Stimulated activated CD8-positive, alpha-beta memory T cell treated with anti-CD3 and anti-CD28 coated beads, Interleukin-15, amount 100 ng/mL, for 4 hours (primary cell): ENCODE data around the gene CD69.
"Not testable (repeated sequence)": the region's sequence is repeated elsewhere in the genome, so short reads cannot be mapped to it uniquely, and the experiment has no call there.

ENCODE experiments used
- DNase-seq, 2 donors: peaks; one replicate each; pipeline ENCODE4 v3.0.0-alpha.2; 2020; ENCODE audit warnings: low read depth in 2 of 2

CD69 gene

DNA sequence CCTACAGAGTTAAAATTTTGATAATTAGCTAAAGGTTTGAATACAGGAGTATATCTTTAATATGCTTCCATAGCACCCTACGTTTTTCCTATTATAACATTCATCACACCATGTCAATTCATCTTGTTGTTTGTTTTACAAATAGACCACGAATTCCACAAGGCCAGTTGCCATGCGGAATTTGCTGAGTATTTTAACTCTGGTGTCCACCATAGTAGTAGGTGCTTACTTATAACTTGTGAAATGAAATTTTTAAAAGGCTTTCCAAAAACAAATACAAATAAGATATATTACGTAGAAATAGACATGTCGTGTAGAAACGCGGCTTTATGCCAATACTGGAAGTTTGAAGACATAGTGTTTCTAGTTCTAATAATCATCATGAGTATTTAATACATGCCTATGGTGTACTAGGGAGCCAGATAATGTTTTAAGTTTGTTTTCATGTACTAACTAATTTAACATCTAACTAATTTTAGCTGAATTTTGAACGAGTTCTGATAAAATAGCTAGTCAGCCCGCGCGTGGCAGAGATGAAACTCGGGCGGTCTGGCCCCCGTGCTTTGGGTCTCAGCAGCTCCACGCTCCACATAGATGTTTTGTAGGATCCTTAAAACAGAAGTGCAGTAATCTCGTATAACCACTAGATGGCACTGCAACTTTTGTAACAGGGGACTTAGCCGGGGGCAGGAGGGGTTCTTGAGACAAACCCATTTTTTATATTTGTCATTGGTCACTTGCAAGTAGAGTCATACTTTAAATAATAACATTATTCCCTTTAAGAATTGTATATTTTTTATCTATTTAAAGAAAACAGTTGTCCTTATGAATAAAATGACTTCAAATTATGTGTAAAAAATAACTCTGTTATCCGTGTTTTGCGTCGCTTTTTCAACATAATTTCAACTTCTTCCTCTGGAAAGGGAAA is 10.2 kb downstream of the CD69 start:
- no peak for DNase-seq

DNA sequence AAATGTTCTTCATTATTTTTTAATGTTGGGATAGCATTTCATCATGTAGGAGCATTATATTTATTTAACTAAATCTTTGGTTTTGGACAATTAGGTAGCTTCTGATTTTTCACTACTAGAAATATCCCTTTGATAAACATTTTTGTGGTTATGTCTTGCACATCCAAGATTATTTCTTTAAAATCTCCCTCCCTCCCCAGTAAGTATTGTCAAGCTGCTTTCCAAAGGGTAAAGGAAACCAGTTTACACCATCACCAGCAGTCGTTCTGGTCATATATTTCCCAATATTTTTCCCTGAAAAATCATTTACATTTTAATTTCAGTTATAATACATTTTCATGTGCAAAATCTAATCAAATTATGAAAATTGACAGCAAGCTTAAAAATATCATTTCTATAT is 11.1 kb downstream of the CD69 start:
- DNase-seq = no peak

DNA sequence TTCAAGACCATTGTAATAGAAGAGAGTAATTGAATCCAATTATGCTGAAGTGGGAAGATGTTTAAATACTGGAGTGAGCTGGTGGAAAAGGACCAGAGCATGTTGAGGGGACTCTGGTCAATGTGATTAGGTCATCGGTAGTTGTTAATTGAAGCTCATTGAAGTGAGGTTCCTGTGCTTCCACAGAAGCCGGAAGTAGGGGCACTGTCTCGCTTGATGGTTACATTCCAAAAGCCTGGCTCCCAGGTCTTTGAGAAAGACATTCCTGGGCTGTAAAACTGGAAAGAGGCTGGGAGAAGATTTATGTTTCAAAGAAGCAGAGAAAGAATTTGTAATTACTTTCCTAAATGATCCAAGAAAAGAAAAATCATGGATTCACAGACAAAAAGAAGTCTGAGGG is 15.5 kb downstream of the CD69 start:
- DNase-seq = no peak

DNA sequence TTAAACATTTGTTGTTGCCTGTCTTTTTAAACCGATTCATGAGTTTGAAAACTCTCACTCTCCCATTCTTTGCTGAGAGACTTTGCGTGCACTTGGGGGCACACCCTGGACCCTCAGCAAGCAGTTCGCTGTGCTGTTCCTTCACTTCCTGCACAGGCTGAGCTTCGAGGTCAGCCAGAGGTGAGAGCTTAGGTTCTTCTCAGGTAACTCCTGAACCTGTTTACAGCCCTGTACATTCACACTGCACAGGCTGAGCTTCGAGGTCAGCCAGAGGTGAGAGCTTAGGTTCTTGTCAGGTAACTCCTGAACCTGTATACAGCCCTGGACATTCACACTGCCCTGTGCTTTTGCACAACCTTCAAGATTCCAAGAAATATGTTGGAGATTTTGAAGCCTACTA is 18.0 kb downstream of the CD69 start:
- DNase-seq = no peak

DNA sequence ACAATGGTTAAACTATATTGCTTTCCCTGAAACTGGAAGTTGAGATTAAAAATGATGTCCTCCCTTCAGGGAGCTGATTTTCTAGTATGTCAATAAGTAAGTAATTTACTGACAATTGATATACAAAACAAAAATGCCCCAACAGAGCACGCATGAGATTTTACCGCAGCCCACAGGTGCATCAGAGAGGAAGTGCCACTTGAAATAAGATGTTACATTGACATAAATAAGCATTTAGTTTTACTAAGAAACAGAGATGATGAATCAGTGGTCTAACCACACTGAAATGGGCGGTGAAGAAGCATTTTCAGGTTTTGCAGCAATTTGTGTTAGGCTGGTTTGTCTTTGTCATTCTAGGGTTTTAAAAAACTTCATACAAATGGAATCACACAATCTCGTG is 19.0 kb downstream of the CD69 start:
- peak in 1 of 2 donors; percentile 65 for DNase-seq

DNA sequence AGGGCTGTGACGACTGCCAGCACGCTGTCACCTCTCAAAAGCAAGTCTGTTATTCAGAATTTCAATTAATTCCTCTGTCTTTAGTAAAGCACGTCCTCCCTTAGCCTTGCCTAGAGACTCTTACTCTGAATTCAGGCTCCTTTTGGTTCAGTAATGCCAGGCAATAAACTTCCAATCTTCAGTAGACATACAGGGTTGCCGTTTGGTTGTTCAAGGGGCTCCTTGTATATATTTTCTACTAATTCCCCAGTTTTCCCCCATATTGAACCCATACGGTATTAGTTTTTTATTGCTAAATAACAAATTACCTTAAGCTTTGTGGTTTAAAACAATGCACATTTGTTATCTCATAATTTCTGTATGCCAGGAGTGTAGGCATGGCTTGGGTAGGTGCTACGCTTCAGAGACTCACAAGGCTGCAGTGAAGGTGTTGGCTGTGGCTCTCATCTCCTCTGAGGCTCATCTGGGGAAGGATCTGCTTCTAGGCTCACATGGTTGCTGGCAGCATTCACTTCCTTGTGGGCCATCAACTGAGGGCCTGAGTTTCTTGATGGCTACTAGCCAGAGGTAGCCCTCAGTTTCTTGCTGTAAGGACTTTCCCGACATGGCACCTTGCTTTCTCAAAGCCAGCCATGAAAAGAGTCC is 20.5 kb downstream of the CD69 start:
- DNase-seq = no peak

DNA sequence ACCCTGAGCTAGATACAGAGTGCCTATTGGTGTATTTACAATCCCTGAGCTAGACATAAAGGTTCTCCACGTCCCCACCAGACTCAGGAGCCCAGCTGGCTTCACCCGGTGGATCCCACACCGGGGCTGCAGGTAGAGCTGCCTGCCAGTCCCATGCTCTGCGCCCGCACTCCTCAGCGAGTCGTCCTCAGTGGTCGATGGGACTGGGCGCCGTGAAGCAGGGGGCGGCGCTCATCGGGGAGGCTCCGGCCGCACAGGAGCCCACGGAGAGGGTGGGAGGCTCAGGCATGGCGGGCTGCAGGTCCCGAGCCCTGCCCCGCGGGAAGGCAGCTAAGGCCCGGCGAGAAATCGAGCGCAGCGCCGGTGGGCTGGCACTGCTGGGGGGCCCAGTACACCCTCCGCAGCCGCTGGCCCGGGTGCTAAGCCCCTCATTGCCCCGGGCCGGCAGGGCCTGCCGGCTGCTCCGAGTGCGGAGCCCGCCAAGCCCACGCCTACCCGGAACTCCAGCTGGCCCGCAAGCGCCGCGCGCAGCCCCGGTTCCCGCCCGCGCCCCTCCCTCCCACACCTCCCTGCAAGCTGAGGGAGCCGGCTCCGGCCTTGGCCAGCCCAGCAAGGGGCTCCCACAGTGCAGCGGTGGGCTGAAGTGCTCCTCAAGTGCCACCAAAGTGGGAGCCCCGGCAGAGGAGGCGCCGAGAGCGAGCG is 21.1 kb downstream of the CD69 start:
- DNase-seq = not testable (repeated sequence)

DNA sequence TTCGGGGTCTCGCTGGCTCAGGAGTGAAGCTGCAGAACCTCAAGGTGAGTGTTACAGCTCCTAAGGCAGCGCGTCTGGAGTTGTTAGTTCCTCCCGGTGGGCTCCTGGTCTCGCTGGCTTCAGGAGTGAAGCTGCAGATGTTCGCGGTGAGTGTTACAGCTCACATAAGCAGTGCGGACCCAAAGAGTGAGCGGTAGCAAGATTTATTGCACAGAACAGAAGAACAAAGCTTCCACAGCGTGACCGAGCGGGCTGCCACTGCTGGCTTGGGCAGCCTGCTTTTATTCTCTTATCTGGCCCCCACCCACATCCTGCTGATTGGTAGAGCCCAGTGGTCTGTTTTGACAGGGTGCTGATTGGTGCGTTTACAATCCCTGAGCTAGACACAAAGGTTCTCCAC is 21.8 kb downstream of the CD69 start:
- DNase-seq = not testable (repeated sequence)

DNA sequence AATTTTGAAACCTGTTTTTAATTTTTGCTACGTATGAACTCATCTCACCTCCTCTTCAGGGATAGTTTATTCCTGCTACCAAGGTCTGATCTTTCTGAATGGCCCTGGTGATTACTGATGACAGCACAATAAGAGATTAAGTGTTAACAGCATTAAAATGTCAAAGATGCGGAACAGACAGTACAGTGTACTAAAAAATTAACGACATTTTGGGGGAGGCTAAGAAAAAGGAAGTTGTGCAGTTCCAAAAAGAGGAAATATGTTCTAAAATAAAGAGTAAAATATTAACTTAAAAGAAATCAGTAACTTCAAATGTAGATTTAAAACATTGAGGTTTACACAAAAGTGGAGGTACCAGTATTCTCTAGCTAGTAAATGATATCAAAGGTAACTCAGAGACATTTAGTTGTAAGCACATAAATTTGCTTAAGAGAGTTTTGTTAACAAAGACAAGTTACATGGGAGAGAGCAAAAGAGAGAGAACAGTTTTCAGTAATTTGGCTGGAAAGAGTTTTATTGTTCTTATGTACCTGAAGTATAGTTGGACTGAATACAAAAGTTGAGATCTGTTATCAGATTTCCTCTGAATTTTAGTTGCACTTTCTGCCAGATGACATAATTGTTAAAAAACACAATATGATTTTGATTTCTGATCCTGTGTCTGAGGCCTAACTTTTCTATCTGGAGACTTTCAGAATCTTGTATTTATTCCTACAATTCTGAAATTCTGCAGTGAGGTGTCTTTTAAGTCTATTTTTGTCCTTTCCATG is 23.6 kb downstream of the CD69 start:
- DNase-seq = no peak

DNA sequence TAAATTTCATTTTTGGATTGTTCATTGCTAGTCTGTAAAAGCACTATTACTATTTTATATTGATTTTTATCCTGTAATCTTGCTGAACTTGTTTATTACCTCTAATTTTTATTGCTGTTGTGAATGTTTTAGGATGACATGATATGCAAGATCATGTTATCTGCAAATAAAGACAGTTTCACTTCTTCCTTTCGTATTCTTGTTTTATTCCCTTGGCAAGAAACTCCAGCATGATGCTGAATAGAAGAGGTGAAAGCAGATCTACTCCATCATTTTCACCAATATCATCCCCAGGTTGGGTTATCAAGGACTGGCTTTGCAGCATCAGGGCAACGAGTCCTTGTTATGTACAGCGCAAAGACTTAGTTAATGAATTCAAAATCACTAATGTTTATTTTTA is 25.1 kb downstream of the CD69 start:
- no peak for DNase-seq

DNA sequence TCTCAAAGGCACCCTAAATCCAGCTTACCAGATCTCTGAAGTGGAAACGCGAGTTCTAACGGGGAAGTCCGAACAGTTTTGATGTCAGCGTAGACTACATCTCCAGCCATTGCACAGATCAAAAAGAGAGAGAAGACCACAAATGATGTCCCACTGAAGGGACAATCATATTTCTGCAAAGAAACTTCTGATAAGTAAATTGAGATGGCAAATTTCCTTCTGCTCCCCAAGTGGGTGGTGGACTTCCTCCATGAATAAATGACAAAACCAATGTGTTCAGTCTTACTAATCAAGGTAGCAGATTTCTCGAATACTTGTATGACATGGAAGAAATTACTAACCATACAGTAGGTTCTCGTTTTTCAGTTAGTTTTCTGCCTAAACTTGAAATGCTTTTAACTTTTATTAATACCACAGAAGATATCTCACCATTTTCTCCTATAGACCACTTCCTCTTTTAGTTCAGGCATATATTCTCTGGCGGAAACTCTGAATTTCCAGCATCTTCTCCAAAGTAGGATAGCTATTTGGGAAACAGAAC is 27.7 kb downstream of the CD69 start, which contains the start of gene CLECL1:
Gene CLECL1 (minus strand): TSS at position 177 of the 541 bp plus-strand sequence.
- DNase-seq = no peak

DNA sequence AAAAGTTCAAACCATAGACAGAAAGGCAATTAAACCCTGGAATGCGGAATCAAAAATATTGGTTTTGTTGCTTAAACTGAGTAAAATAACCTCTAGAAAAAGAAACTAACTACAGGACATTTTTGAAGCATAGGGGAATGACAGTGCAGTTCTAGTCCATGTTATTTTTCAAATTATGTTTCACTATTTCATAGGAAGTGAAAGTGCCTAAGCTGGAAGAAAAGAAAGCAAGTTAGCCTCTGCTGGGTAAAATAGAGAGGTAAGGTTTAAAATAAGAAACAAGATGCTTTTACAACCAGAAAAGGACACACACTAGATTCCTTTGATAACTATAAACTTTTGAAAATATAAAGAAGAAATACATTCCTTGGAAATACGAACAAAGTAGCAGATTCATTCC is 28.9 kb downstream of the CD69 start:
- no peak for DNase-seq

DNA sequence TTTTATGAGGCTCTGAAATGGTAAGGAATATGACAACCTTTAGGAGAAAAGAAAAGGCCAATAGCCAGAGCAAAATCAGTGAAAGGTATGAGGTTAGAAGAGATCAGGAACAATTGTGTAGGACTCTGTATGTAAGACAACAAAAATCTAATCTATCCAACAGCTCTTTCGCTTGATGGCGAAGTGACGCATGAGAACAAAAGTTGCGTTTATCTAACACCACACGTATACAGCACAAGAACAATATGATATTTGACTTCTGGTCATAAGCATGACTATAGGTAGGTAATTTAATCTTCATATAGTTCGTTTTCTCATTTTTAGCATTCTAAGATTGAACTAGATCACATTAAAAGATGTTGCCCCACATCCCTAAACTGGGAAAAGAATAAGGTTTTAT is 29.3 kb downstream of the CD69 start:
- DNase-seq = no peak

DNA sequence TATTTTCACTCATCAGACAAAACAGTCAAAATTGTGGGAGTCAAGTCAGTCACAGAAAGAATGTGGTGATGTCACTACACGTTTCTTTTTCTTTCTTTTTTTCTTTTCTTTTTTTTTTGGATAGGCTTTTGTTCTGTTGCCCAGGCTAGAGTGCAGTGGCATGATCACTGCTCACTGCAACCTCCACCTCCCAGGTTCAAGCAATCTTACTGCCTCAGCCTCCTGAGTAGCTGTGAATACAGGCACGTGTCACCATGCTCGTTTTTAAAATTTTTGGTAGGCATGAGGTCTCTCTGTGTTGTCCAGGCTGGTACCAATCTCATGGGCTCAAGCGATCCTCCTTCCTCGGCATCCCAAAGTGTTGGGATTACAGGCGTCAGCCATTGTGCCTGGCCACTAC is 30.1 kb downstream of the CD69 start:
- DNase-seq = no peak

DNA sequence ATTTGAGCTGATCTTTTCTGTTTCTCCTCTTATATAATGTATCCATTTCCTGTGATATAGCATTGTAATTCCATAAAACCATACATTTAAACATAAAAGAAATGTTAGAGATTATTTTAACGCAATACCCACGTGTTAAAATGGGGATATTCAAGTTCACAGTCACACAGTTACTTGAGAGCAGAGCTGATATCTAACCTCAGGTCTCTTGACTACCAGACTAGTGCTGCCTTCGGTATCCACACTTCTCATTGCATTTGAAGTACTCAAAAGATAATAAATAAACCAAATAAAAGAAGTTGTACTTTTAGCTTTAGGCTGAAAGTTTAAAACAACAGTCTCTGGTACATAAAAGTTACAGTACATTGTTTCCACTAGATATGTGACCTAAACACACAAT is 30.7 kb downstream of the CD69 start:
- no peak for DNase-seq

DNA sequence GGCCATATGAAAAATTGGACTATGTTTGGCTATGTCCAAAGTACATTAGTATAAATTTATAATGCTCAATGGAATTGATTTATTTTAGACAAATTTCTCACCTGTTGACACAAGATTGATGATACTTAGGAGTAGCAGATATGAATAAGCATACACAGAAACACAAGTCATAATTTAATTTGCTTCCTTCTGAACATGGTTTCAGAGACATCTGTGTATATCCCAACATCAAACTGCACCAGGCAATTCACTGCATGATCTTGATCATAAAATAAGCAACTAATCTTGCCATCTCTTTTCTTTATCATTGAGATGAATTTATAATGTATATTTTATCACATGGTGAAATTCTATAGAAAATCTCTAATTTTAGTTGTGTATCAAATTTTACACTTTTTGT is 31.6 kb downstream of the CD69 start:
- no peak for DNase-seq

DNA sequence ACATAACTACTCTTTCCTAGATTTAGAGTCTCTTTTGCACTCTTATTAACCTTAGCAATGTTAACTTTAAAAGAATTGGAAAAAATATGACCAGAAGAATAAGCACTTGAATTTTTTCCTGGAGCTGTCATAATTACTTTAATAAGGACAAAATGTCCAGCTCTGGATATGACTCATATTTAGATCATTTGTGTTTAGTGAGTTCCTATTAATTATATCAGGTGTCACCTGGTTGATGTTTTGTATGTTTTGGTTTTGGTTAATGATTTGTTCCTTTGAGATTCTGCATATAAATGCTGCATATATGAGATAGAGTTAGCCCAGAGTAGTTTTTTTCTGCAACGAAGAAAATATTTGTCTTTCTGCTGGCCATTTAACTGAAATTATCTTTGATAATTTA is 32.9 kb downstream of the CD69 start:
- no peak for DNase-seq

DNA sequence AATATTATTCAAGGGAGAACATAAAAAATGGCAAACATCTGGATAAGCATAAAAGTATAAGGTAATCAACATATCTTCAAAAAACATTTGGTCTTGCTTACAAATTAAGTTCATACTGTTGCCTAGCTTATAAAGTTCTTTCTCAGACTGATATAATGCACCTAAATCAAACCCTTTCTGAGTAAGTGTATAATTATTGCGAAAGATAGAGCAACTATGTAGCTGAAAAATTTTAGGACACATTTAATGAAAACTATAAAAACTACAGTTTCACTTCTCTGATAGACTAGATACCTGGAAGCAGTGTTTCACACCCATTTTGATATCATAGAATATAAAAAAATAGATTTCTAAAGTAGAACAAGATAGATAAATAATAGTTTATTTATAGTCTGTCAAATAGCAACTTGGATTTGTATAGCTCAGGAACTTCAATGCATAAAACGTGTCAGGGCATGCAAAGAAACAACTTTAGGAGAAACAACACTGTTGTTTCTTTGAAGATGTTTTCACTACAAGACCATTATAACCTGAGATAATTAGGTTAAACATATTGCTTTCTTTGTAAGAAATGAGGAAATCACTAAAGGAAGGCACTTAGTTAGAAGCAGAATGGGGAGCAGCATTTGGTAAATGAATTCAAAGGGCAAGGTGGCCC is 35.4 kb downstream of the CD69 start:
- no peak for DNase-seq

DNA sequence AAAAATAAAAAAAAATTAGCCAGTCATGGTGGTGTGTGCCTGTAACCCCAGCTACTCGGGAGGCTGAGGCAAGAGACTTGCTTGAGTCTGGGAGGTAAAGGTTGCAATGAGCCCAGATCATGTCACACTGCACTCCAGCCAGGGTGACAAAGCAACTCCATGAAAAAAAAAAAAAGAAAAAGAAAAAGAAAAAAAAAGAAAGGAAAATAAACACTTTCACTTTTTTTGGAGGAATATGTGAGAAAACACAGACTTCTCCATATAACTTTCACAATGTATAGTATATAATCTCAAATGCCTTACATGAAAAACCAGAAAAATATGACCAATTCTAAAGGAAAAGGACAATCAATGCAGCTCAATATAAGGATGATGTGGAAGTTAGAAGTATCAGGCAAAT is 36.7 kb downstream of the CD69 start:
- DNase-seq = no peak

DNA sequence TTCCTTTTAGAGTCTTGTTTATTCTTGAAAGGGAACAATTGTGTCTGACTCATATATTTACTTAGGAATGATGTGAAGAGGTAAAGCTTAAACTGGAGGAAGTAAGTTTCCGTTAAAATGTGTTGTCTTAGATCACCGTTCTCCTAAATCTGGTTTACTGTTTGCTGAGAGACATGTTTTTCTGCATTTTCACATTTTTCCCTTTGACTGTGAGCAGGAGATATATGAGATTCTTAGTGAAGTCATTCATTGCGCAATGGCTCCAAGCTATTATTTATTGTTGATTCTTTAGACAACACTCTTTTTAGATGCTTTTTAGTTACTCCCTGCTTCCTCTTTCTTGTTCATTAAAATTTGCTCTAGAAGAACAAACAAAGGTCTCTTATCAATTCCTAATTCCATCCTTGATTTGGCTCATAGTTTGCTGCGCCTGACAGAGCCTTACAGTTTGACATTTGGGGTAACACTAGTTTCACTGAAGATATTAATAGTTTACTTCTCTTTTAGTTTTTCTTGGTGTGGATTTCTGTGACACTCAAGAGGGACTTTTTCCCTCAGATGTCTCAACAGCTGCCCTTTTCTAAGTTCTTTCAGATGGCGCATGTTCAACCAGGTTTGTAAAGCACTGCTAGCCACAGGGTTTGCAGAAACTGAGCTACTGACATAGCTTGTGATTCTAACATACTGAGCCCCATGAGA is 39.2 kb downstream of the CD69 start:
- no peak for DNase-seq
